ENCODE measurements around the gene UBQLN3. TPM values are rescaled to one million over a fixed set of nuclear protein-coding genes. Genes with fewer than 3 reads are reported as not detected.

UBQLN3 gene
- polyA plus RNA-seq, 4 donors: not detected

- DNase-seq (ENCODE audit: low read depth in 4 of 4, low spot score in 3 of 4): no peak
Observed at GRCh38 chr11:5507177-5507932, 2.4 kb downstream of the UBQLN3 start.

GRCh38 chr11:5505363-5506048 lies 4.3 kb downstream of the UBQLN3 start:
- DNase-seq (ENCODE audit: low read depth in 4 of 4, low spot score in 3 of 4): no peak

- peak in 2 of 4 donors; percentile 11 to 20 for DNase-seq (ENCODE audit: low read depth in 4 of 4, low spot score in 3 of 4)
Observed at GRCh38 chr11:5504403-5504921, 5.3 kb downstream of the UBQLN3 start.

GRCh38 chr11:5500393-5500801 lies 9.4 kb downstream of the UBQLN3 start:
- no peak for DNase-seq (ENCODE audit: low read depth in 4 of 4, low spot score in 3 of 4)

GRCh38 chr11:5499671-5500070 lies 10.1 kb downstream of the UBQLN3 start:
- no peak for DNase-seq (ENCODE audit: low read depth in 4 of 4, low spot score in 3 of 4)

- no peak for DNase-seq (ENCODE audit: low read depth in 4 of 4, low spot score in 3 of 4)
Observed at GRCh38 chr11:5489576-5490357, 20.0 kb downstream of the UBQLN3 start.

- no peak for DNase-seq (ENCODE audit: low read depth in 4 of 4, low spot score in 3 of 4)
Observed at GRCh38 chr11:5488798-5489399, 20.9 kb downstream of the UBQLN3 start.

- DNase-seq (ENCODE audit: low read depth in 4 of 4, low spot score in 3 of 4): no peak
Observed at GRCh38 chr11:5488385-5488784, 21.4 kb downstream of the UBQLN3 start, which contains the start of gene OR52D1. OR52D1 (plus strand) TSS chr11:5488685; CDS start chr11:5488707, 22 bp downstream.

- no peak for DNase-seq (ENCODE audit: low read depth in 4 of 4, low spot score in 3 of 4)
Observed at GRCh38 chr11:5486421-5486820, 23.3 kb downstream of the UBQLN3 start.

- no peak for DNase-seq (ENCODE audit: low read depth in 4 of 4, low spot score in 3 of 4)
Observed at GRCh38 chr11:5486003-5486402, 23.8 kb downstream of the UBQLN3 start.

- peak in 2 of 4 donors; percentile 2 to 14 for DNase-seq (ENCODE audit: low read depth in 4 of 4, low spot score in 3 of 4)
Observed at GRCh38 chr11:5476186-5476819, 33.5 kb downstream of the UBQLN3 start.

GRCh38 chr11:5473921-5474320 lies 35.8 kb downstream of the UBQLN3 start:
- no peak for DNase-seq (ENCODE audit: low read depth in 4 of 4, low spot score in 3 of 4)

GRCh38 chr11:5467527-5467926 lies 42.2 kb downstream of the UBQLN3 start:
- DNase-seq (ENCODE audit: low read depth in 4 of 4, low spot score in 3 of 4): no peak

- no peak for DNase-seq (ENCODE audit: low read depth in 4 of 4, low spot score in 3 of 4)
Observed at GRCh38 chr11:5460983-5461621, 48.7 kb downstream of the UBQLN3 start.

Other genes starting within 250 kb of the UBQLN3 start
- gene HBE1, start 240.0 kb downstream of the UBQLN3 start, polyA plus RNA-seq (ENCODE audit: insufficient read length in 4 of 4): 10 to 100 TPM in 2 of 4 donors, 1 to 10 TPM in 2; 4.2 to 97.8 (median 8.2) TPM
- gene OR51B4, start 208.0 kb downstream of the UBQLN3 start, polyA plus RNA-seq (ENCODE audit: insufficient read length in 4 of 4): under 1 TPM in 2 of 4 donors, not detected in 2; 0.26 to 0.38 TPM
- gene OR51B2, start 185.7 kb downstream of the UBQLN3 start, polyA plus RNA-seq (ENCODE audit: insufficient read length in 4 of 4): not detected
- gene OR51B5, start 166.4 kb downstream of the UBQLN3 start, polyA plus RNA-seq (ENCODE audit: insufficient read length in 4 of 4): under 1 TPM; 0.17 to 0.43 (median 0.41) TPM
- not detected for gene OR51B6, start 158.4 kb downstream of the UBQLN3 start, polyA plus RNA-seq (ENCODE audit: insufficient read length in 4 of 4)
- not detected for gene OR51M1, start 126.1 kb downstream of the UBQLN3 start, polyA plus RNA-seq (ENCODE audit: insufficient read length in 4 of 4)
- under 1 TPM in 1 of 4 donors, not detected in 3; 0.14 TPM for gene OR51Q1, start 87.8 kb downstream of the UBQLN3 start, polyA plus RNA-seq (ENCODE audit: insufficient read length in 4 of 4)
- gene OR51I1, start 68.4 kb downstream of the UBQLN3 start, polyA plus RNA-seq (ENCODE audit: insufficient read length in 4 of 4): not detected
- gene OR51I2, start 60.6 kb downstream of the UBQLN3 start, polyA plus RNA-seq (ENCODE audit: insufficient read length in 4 of 4): not detected
- gene OR52D1, start 21.3 kb downstream of the UBQLN3 start, polyA plus RNA-seq (ENCODE audit: insufficient read length in 4 of 4): not detected
- 1 to 10 TPM in 1 of 4 donors, under 1 TPM in 3; 0.33 to 1.2 (median 0.51) TPM for gene UBQLNL, start 6.7 kb upstream of the UBQLN3 start, polyA plus RNA-seq (ENCODE audit: insufficient read length in 4 of 4)
- gene OR52H1, start 38.6 kb upstream of the UBQLN3 start, polyA plus RNA-seq (ENCODE audit: insufficient read length in 4 of 4): not detected
- gene OR52B6, start 70.9 kb upstream of the UBQLN3 start, polyA plus RNA-seq (ENCODE audit: insufficient read length in 4 of 4): under 1 TPM in 1 of 4 donors, not detected in 3; 0.20 TPM
- 10 to 100 TPM in 3 of 4 donors, 1 to 10 TPM in 1; 3.4 to 69.0 (median 16.9) TPM for gene TRIM6, start 86.7 kb upstream of the UBQLN3 start, polyA plus RNA-seq (ENCODE audit: insufficient read length in 4 of 4)
- 10 to 100 TPM; 10.4 to 11.1 (median 10.5) TPM for gene TRIM34, start 115.0 kb upstream of the UBQLN3 start, polyA plus RNA-seq (ENCODE audit: insufficient read length in 4 of 4)
- gene TRIM5, start 175.1 kb upstream of the UBQLN3 start, polyA plus RNA-seq (ENCODE audit: insufficient read length in 4 of 4): 10 to 100 TPM; 39.6 to 45.2 (median 43.2) TPM
- 10 to 100 TPM in 2 of 4 donors, 1 to 10 TPM in 2; 8.4 to 23.5 (median 9.3) TPM for gene TRIM22, start 179.8 kb upstream of the UBQLN3 start, polyA plus RNA-seq (ENCODE audit: insufficient read length in 4 of 4)
- not detected for gene OR56B1, start 226.5 kb upstream of the UBQLN3 start, polyA plus RNA-seq (ENCODE audit: insufficient read length in 4 of 4)
- gene OR52N4, start 244.3 kb upstream of the UBQLN3 start, polyA plus RNA-seq (ENCODE audit: insufficient read length in 4 of 4): not detected